Measurements from ENCODE around the gene ITPRIP. TPM values are rescaled to one million over a fixed set of nuclear protein-coding genes. Genes with fewer than 3 reads are reported as not detected.

The ITPRIP gene
- polyA plus RNA-seq, 3 donors from 2014 or later: 37.0 to 67.8 (median 53.3) TPM

- Mint-ChIP-seq H3K36me3 (peaks cover 4 to 17% (median 6%) of the 10 kb centered on the region in 3 donors), H3K4me3 (peak within 1 kb of the TSS; percentile 83 to 95 (median 89)), H3K9me3 (no peaks in the 10 kb centered on the region), H3K27ac (peak within 1 kb of the TSS; percentile 88 to 98 (median 96)), H3K4me1 (peaks cover 38 to 56% of the 10 kb centered on the region in 2 donors), H3K27me3 (ENCODE audit: low read depth in 3 of 3) (peaks cover 6 to 12% (median 8%) of the 10 kb centered on the region in 3 donors)
- peak; percentile 98 to 99 (median 99) for DNase-seq
These were observed 69.3 kb downstream of the ITPRIP start, which contains the start of gene GSTO2 for GRCh38 chr10:104268713-104269645. GSTO2 (plus strand) TSS chr10:104269184; CDS start chr10:104274916, 5,732 bp downstream.

- no peak for DNase-seq
- H3K27me3 Mint-ChIP-seq (ENCODE audit: low read depth in 3 of 3): peaks cover 6 to 9% (median 8%) of the 10 kb centered on the region in 3 donors
- peaks cover 39 to 62% of the 10 kb centered on the region in 2 donors for H3K4me1 Mint-ChIP-seq
- no peaks in the 10 kb centered on the region for H3K9me3 Mint-ChIP-seq
- peaks cover 4 to 22% (median 6%) of the 10 kb centered on the region in 3 donors for H3K36me3 Mint-ChIP-seq
- H3K27ac Mint-ChIP-seq: peak overlapping the region; percentile 88 to 98 (median 96)
- H3K4me3 Mint-ChIP-seq: peak overlapping the region; percentile 83 to 95 (median 89)
These were observed 69.9 kb downstream of the ITPRIP start for GRCh38 chr10:104268405-104268712.

- no peak for DNase-seq
- Mint-ChIP-seq H3K9me3 (no peaks in the 10 kb centered on the region), H3K27ac (peak overlapping the region; percentile 88 to 98 (median 96)), H3K36me3 (peaks cover 4 to 22% (median 6%) of the 10 kb centered on the region in 3 donors), H3K27me3 (ENCODE audit: low read depth in 3 of 3) (peaks cover 6 to 9% (median 8%) of the 10 kb centered on the region in 3 donors), H3K4me3 (peak overlapping the region; percentile 83 to 95 (median 89)), H3K4me1 (peaks cover 39 to 62% of the 10 kb centered on the region in 2 donors)
These were observed 70.4 kb downstream of the ITPRIP start for GRCh38 chr10:104267721-104268404.

- H3K4me3 Mint-ChIP-seq: no peak overlapping the region
These were observed 73.5 kb downstream of the ITPRIP start for GRCh38 chr10:104264783-104265182.

DNA sequence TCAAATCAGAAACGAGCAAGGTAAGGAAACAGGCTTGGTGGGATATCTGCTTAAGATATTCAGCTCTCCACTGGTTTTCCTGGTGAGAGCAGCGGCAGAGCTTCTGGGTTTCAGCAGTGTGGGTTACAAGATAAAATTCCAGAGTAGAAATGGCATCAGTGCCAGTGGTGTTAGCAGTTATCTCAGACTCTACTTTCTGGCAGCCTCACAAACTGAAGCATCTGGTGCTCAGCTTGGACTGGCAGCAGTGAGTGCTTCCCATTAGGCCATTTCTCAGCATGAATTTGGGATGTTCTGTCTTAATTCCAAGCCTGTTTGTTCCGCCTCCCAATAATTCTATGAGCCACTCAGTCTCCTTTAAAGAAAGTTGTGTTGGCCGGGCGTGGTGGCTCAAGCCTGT lies 76.2 kb downstream of the ITPRIP start:
- H3K36me3 Mint-ChIP-seq: peaks cover 22 to 51% (median 23%) of the 10 kb centered on the region in 3 donors
- H3K27ac Mint-ChIP-seq: peak overlapping the region in 2 of 6 donors; percentile 33 to 45
- no peaks in the 10 kb centered on the region for H3K9me3 Mint-ChIP-seq
- no peaks in the 10 kb centered on the region for H3K27me3 Mint-ChIP-seq (ENCODE audit: low read depth in 3 of 3)
- H3K4me1 Mint-ChIP-seq: peaks cover 52 to 81% of the 10 kb centered on the region in 2 donors
- no peak overlapping the region for H3K4me3 Mint-ChIP-seq
- DNase-seq: no peak

More at GRCh38 chr10:104264783-104265182, 73.5 kb downstream of the ITPRIP start:
- peaks cover 6 to 9% (median 8%) of the 10 kb centered on the region in 3 donors for H3K27me3 Mint-ChIP-seq (ENCODE audit: low read depth in 3 of 3)
- H3K4me1 Mint-ChIP-seq: peaks cover 53 to 80% of the 10 kb centered on the region in 2 donors
- no peaks in the 10 kb centered on the region for H3K9me3 Mint-ChIP-seq
- peaks cover 10 to 43% (median 15%) of the 10 kb centered on the region in 3 donors for H3K36me3 Mint-ChIP-seq
- DNase-seq: no peak
- peak overlapping the region in 1 of 6 donors; percentile 57 for H3K27ac Mint-ChIP-seq

DNA sequence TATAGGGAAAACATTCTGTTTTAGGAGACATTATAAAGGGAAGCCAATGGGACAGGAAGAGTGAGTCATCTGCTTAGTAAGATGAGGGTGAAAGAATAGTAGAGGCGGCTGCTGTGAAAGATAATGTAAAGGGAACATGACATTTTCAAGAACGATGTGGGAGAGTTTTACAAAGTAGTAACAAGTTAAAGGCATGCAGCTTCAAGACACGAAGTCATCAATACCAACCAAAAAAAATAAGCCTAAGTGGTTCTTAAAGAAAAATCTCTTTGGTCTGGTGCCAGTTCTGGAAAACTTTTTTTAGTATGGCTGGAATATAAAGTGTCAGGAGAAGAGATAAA lies 77.5 kb downstream of the ITPRIP start:
- Mint-ChIP-seq H3K36me3 (peaks cover 17 to 43% (median 19%) of the 10 kb centered on the region in 3 donors), H3K9me3 (no peaks in the 10 kb centered on the region)

DNA sequence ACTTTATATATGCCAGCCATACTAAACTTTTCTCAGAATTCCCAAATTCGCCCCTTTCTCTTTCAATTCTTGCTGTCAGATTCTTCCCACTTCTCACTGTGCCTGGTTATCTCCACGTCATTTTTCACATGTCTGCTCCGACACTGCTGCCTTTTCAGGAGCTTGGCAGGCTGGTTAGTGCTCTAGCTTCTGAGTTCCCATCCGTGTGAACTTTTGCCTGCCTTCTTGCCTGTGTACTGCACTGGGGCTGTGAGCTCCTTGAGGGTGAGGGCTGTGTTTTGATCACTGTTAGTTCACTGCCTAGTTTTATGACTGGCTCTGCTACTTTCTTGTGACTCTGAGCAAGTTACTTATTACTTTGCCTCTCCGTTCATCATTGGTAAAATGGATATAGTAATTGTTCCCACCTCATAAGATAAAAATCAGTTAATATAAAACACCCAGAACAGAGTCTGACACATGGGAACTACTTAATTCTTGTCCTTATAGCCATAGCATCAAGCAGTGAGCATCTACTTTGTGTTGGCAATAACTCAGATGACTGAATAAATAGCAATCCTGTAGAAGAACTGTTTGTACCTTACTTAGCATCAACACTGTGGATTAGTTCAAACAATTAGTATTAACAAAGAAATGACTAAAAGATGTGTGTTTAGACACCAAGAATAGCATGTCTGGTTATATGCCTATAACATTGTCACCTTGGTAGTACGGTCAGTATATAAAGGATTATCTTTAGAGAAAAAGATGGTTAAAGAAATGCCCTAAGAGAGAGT lies 78.1 kb downstream of the ITPRIP start:
- Mint-ChIP-seq H3K27me3 (ENCODE audit: low read depth in 3 of 3) (no peaks in the 10 kb centered on the region), H3K9me3 (no peaks in the 10 kb centered on the region), H3K4me1 (peaks cover 56 to 83% of the 10 kb centered on the region in 2 donors), H3K4me3 (peak overlapping the region in 1 of 5 donors; percentile 18), H3K36me3 (peaks cover 16 to 43% (median 19%) of the 10 kb centered on the region in 3 donors), H3K27ac (peak overlapping the region in 5 of 6 donors; percentile 37 to 92 (median 61))
- no peak for DNase-seq

More for the DNA sequence above, 77.5 kb downstream of the ITPRIP start:
- DNase-seq: no peak
- Mint-ChIP-seq H3K4me1 (peaks cover 55 to 83% of the 10 kb centered on the region in 2 donors), H3K27me3 (ENCODE audit: low read depth in 3 of 3) (no peaks in the 10 kb centered on the region), H3K4me3 (peak overlapping the region in 1 of 5 donors; percentile 18), H3K27ac (peak overlapping the region in 5 of 6 donors; percentile 37 to 92 (median 61))

Other genes starting within 250 kb of the ITPRIP start
- 10 to 100 TPM; 15.7 to 19.0 (median 16.7) TPM for gene SFR1, start 216.3 kb downstream of the ITPRIP start, polyA plus RNA-seq
- gene CFAP43, start 106.1 kb downstream of the ITPRIP start, polyA plus RNA-seq: under 1 TPM in 1 of 3 donors, not detected in 2; 0.19 TPM
- gene GSTO1, start 83.6 kb downstream of the ITPRIP start, polyA plus RNA-seq: 100 to 1,000 TPM; 162 to 223 (median 166) TPM
- gene GSTO2, start 69.3 kb downstream of the ITPRIP start, polyA plus RNA-seq: 1 to 10 TPM in 1 of 3 donors, under 1 TPM in 2; 0.16 to 1.6 (median 0.85) TPM
- gene CFAP58, start 15.4 kb upstream of the ITPRIP start, polyA plus RNA-seq: not detected